NCI-H510A treated with DMSO at 0.1 percent for 48 hours (cell line): ENCODE measurements around the gene MGMT.

Source experiments
- DNase-seq: peaks from one replicate; lab custom pipeline; 2025; lab: John Stamatoyannopoulos, UW

The MGMT gene

GRCh38 chr10:129594811-129595210, 127.8 kb downstream of the MGMT start:
- no peak for DNase-seq

GRCh38 chr10:129598413-129598812, 131.4 kb downstream of the MGMT start:
- no peak for DNase-seq

GRCh38 chr10:129599160-129599559, 132.1 kb downstream of the MGMT start:
- no peak for DNase-seq

- DNase-seq, result no peak
These were observed 134.7 kb downstream of the MGMT start for GRCh38 chr10:129601737-129602136.

GRCh38 chr10:129602938-129603535, 136.0 kb downstream of the MGMT start:
- no peak for DNase-seq

- DNase-seq, result no peak
These were observed 137.4 kb downstream of the MGMT start for GRCh38 chr10:129604333-129605032.

GRCh38 chr10:129605266-129605985, 138.4 kb downstream of the MGMT start:
- no peak for DNase-seq

GRCh38 chr10:129605986-129606518, 139.0 kb downstream of the MGMT start:
- DNase-seq, result no peak

GRCh38 chr10:129607607-129608109, 140.6 kb downstream of the MGMT start:
- no peak for DNase-seq

GRCh38 chr10:129608653-129609052, 141.6 kb downstream of the MGMT start:
- DNase-seq, result no peak

GRCh38 chr10:129609551-129609950, 142.5 kb downstream of the MGMT start:
- no peak for DNase-seq

- no peak for DNase-seq
These were observed 145.6 kb downstream of the MGMT start for GRCh38 chr10:129612481-129613109.

GRCh38 chr10:129613377-129613980, 146.4 kb downstream of the MGMT start:
- no peak for DNase-seq

- DNase-seq, result no peak
These were observed 147.3 kb downstream of the MGMT start for GRCh38 chr10:129614341-129614740.

- DNase-seq, result no peak
These were observed 148.3 kb downstream of the MGMT start for GRCh38 chr10:129615381-129615780.

GRCh38 chr10:129615921-129616525, 149.0 kb downstream of the MGMT start:
- no peak for DNase-seq

- no peak for DNase-seq
These were observed 150.7 kb downstream of the MGMT start for GRCh38 chr10:129617768-129618167.

- no peak for DNase-seq
These were observed 154.0 kb downstream of the MGMT start for GRCh38 chr10:129621062-129621461.

GRCh38 chr10:129621693-129622092, 154.7 kb downstream of the MGMT start:
- DNase-seq, result no peak

GRCh38 chr10:129622291-129622690, 155.2 kb downstream of the MGMT start:
- no peak for DNase-seq

- no peak for DNase-seq
These were observed 155.7 kb downstream of the MGMT start for GRCh38 chr10:129622736-129623135.
